ENCODE data around the gene MDGA2.

Gene MDGA2

GRCh38 chr14:47483449-47483848 lies 192.0 kb downstream of the MDGA2 start:
- DNase-seq = no peak

- no peak for DNase-seq
Measured at GRCh38 chr14:47471075-47471474, 204.3 kb downstream of the MDGA2 start.

GRCh38 chr14:47466916-47467315 lies 208.5 kb downstream of the MDGA2 start:
- DNase-seq = no peak

GRCh38 chr14:47454025-47454424 lies 221.4 kb downstream of the MDGA2 start:
- DNase-seq = no peak

- no peak for DNase-seq
Measured at GRCh38 chr14:47447076-47447475, 228.3 kb downstream of the MDGA2 start.

GRCh38 chr14:47442211-47442610 lies 233.2 kb downstream of the MDGA2 start:
- no peak for DNase-seq

- no peak for DNase-seq
Measured at GRCh38 chr14:47439953-47440352, 235.5 kb downstream of the MDGA2 start.

- DNase-seq = no peak
Measured at GRCh38 chr14:47438650-47439140, 236.7 kb downstream of the MDGA2 start.

GRCh38 chr14:47435331-47435965 lies 240.0 kb downstream of the MDGA2 start:
- no peak for DNase-seq

- no peak for DNase-seq
Measured at GRCh38 chr14:47427629-47428028, 247.8 kb downstream of the MDGA2 start.

- no peak for DNase-seq
Measured at GRCh38 chr14:47425302-47425701, 250.1 kb downstream of the MDGA2 start.

GRCh38 chr14:47422191-47422590 lies 253.2 kb downstream of the MDGA2 start:
- no peak for DNase-seq

GRCh38 chr14:47411523-47411922 lies 263.9 kb downstream of the MDGA2 start:
- DNase-seq = no peak

- no peak for DNase-seq
Measured at GRCh38 chr14:47392326-47392725, 283.1 kb downstream of the MDGA2 start.

GRCh38 chr14:47390831-47391504 lies 284.4 kb downstream of the MDGA2 start:
- no peak for DNase-seq

- DNase-seq = no peak
Measured at GRCh38 chr14:47389535-47389934, 285.9 kb downstream of the MDGA2 start.

- DNase-seq = no peak
Measured at GRCh38 chr14:47366006-47366405, 309.4 kb downstream of the MDGA2 start.

GRCh38 chr14:47365233-47365632 lies 310.2 kb downstream of the MDGA2 start:
- no peak for DNase-seq

- DNase-seq = no peak
Measured at GRCh38 chr14:47353186-47353585, 322.2 kb downstream of the MDGA2 start.

- DNase-seq = no peak
Measured at GRCh38 chr14:47346849-47347248, 328.6 kb downstream of the MDGA2 start.

GRCh38 chr14:47345016-47345415 lies 330.4 kb downstream of the MDGA2 start:
- DNase-seq = no peak

GRCh38 chr14:47332939-47333338 lies 342.5 kb downstream of the MDGA2 start:
- DNase-seq = no peak

- DNase-seq = no peak
Measured at GRCh38 chr14:47332106-47332505, 343.3 kb downstream of the MDGA2 start.

GRCh38 chr14:47328376-47328775 lies 347.0 kb downstream of the MDGA2 start:
- no peak for DNase-seq

- no peak for DNase-seq
Measured at GRCh38 chr14:47327336-47327735, 348.1 kb downstream of the MDGA2 start.
